ENCODE data around the gene RNF31.

The RNF31 gene

GRCh38 chr14:24155100-24155499, 7.8 kb downstream of the RNF31 start:
- Histone ChIP-seq H3K4me1 (ENCODE audit: insufficient read depth, low read length) (no peaks in the 10 kb centered on the region), H3K36me3 (ENCODE audit: insufficient read depth, low read length) (peaks cover 66% of the 10 kb centered on the region), H3K27ac (ENCODE audit: low read depth, low read length) (no peak overlapping the region), H3K4me3 (ENCODE audit: low read depth in 1 of 2, low read length in 2 of 2) (no peak overlapping the region), H3K9me3 (ENCODE audit: low read length) (no peaks in the 10 kb centered on the region), H3K9ac (ENCODE audit: low read length) (no peak overlapping the region), H3K27me3 (ENCODE audit: control insufficient read depth in 1 of 2, insufficient read depth in 2 of 2, low read length in 2 of 2) (no peaks in the 10 kb centered on the region)

GRCh38 chr14:24156840-24157239, 9.5 kb downstream of the RNF31 start:
- Histone ChIP-seq H3K9me3 (ENCODE audit: low read length) (no peaks in the 10 kb centered on the region), H3K27me3 (ENCODE audit: control insufficient read depth in 1 of 2, insufficient read depth in 2 of 2, low read length in 2 of 2) (no peaks in the 10 kb centered on the region), H3K36me3 (ENCODE audit: insufficient read depth, low read length) (peaks cover 57% of the 10 kb centered on the region), H3K27ac (ENCODE audit: low read depth, low read length) (no peak overlapping the region), H3K9ac (ENCODE audit: low read length) (no peak overlapping the region), H3K4me1 (ENCODE audit: insufficient read depth, low read length) (peaks cover 9% of the 10 kb centered on the region), H3K4me3 (ENCODE audit: low read depth in 1 of 2, low read length in 2 of 2) (no peak overlapping the region)

DNA sequence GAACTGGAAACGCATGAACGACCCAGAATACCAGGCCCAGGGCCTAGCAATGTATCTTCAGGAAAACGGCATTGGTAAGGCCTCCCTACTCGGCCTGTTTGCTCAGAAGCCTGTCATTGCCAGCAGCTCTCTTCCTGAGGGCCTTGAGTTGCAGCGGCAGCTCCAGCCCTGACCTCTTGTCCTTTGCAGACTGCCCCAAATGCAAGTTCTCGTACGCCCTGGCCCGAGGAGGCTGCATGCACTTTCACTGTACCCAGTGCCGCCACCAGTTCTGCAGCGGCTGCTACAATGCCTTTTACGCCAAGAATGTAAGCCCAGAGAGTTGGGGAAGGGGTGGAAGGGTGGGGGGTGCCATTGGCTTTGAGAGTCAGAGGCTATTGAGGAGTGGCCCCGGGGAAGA, 10.0 kb downstream of the RNF31 start:
- Histone ChIP-seq H3K9ac (ENCODE audit: low read length) (no peak overlapping the region), H3K36me3 (ENCODE audit: insufficient read depth, low read length) (peaks cover 53% of the 10 kb centered on the region), H3K27me3 (ENCODE audit: control insufficient read depth in 1 of 2, insufficient read depth in 2 of 2, low read length in 2 of 2) (no peaks in the 10 kb centered on the region), H3K27ac (ENCODE audit: low read depth, low read length) (no peak overlapping the region), H3K4me1 (ENCODE audit: insufficient read depth, low read length) (peaks cover 14% of the 10 kb centered on the region), H3K4me3 (ENCODE audit: low read depth in 1 of 2, low read length in 2 of 2) (no peak overlapping the region), H3K9me3 (ENCODE audit: low read length) (no peaks in the 10 kb centered on the region)

GRCh38 chr14:24159777-24160498, 12.6 kb downstream of the RNF31 start:
- Histone ChIP-seq H3K36me3 (ENCODE audit: insufficient read depth, low read length) (peaks cover 65% of the 10 kb centered on the region), H3K4me1 (ENCODE audit: insufficient read depth, low read length) (peaks cover 26% of the 10 kb centered on the region), H3K9ac (ENCODE audit: low read length) (no peak overlapping the region), H3K9me3 (ENCODE audit: low read length) (no peaks in the 10 kb centered on the region), H3K27me3 (ENCODE audit: control insufficient read depth in 1 of 2, insufficient read depth in 2 of 2, low read length in 2 of 2) (no peaks in the 10 kb centered on the region), H3K27ac (ENCODE audit: low read depth, low read length) (peak overlapping the region; percentile 94), H3K4me3 (ENCODE audit: low read depth in 1 of 2, low read length in 2 of 2) (no peak overlapping the region)

- Histone ChIP-seq H3K36me3 (ENCODE audit: insufficient read depth, low read length) (peaks cover 65% of the 10 kb centered on the region), H3K27ac (ENCODE audit: low read depth, low read length) (peak overlapping the region; percentile 94), H3K9ac (ENCODE audit: low read length) (peak overlapping the region; percentile 91), H3K9me3 (ENCODE audit: low read length) (no peaks in the 10 kb centered on the region), H3K4me1 (ENCODE audit: insufficient read depth, low read length) (peaks cover 26% of the 10 kb centered on the region), H3K27me3 (ENCODE audit: control insufficient read depth in 1 of 2, insufficient read depth in 2 of 2, low read length in 2 of 2) (no peaks in the 10 kb centered on the region), H3K4me3 (ENCODE audit: low read depth in 1 of 2, low read length in 2 of 2) (no peak overlapping the region)
These were observed 13.2 kb downstream of the RNF31 start for GRCh38 chr14:24160499-24160849.

GRCh38 chr14:24160850-24161804, 13.8 kb downstream of the RNF31 start, which contains the start of gene IRF9:
TSS of gene IRF9 (plus strand) at chr14:24161265. CDS start at chr14:24162145, 880 bp downstream.
- Histone ChIP-seq H3K9me3 (ENCODE audit: low read length) (no peaks in the 10 kb centered on the region), H3K36me3 (ENCODE audit: insufficient read depth, low read length) (peaks cover 66% of the 10 kb centered on the region), H3K27me3 (ENCODE audit: control insufficient read depth in 1 of 2, insufficient read depth in 2 of 2, low read length in 2 of 2) (no peaks in the 10 kb centered on the region), H3K27ac (ENCODE audit: low read depth, low read length) (peak within 1 kb of the TSS; percentile 94), H3K4me3 (ENCODE audit: low read depth in 1 of 2, low read length in 2 of 2) (peak within 1 kb of the TSS; percentile 78 to 93), H3K9ac (ENCODE audit: low read length) (peak within 1 kb of the TSS; percentile 91), H3K4me1 (ENCODE audit: insufficient read depth, low read length) (peaks cover 26% of the 10 kb centered on the region)

DNA sequence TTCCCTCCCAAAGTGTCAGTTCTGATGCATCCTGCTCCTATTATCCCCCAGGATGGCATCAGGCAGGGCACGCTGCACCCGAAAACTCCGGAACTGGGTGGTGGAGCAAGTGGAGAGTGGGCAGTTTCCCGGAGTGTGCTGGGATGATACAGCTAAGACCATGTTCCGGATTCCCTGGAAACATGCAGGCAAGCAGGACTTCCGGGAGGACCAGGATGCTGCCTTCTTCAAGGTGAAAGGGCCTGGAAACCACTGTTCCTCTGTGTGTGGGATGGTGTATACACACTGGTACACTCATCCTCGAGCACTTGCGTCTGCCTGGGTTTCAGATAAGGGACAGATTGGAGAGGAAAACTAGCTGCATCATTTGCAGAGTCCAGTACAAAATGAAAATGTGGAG, 14.8 kb downstream of the RNF31 start:
- Histone ChIP-seq H3K27me3 (ENCODE audit: control insufficient read depth in 1 of 2, insufficient read depth in 2 of 2, low read length in 2 of 2) (no peaks in the 10 kb centered on the region), H3K9me3 (ENCODE audit: low read length) (no peaks in the 10 kb centered on the region), H3K36me3 (ENCODE audit: insufficient read depth, low read length) (peaks cover 69% of the 10 kb centered on the region), H3K4me3 (ENCODE audit: low read depth in 1 of 2, low read length in 2 of 2) (peak overlapping the region; percentile 78 to 93), H3K4me1 (ENCODE audit: insufficient read depth, low read length) (peaks cover 26% of the 10 kb centered on the region), H3K27ac (ENCODE audit: low read depth, low read length) (peak overlapping the region; percentile 94), H3K9ac (ENCODE audit: low read length) (peak overlapping the region; percentile 91)

- no peaks in the 10 kb centered on the region for H3K9me3 ChIP-seq (ENCODE audit: low read length)
- no peak overlapping the region for H3K9ac ChIP-seq (ENCODE audit: low read length)
- no peak overlapping the region for H3K27ac ChIP-seq (ENCODE audit: low read depth, low read length)
- peaks cover 54% of the 10 kb centered on the region for H3K36me3 ChIP-seq (ENCODE audit: insufficient read depth, low read length)
- H3K4me3 ChIP-seq (ENCODE audit: low read depth in 1 of 2, low read length in 2 of 2): no peak overlapping the region
- H3K4me1 ChIP-seq (ENCODE audit: insufficient read depth, low read length): peaks cover 26% of the 10 kb centered on the region
- H3K27me3 ChIP-seq (ENCODE audit: control insufficient read depth in 1 of 2, insufficient read depth in 2 of 2, low read length in 2 of 2): no peaks in the 10 kb centered on the region
These were observed 17.3 kb downstream of the RNF31 start for GRCh38 chr14:24164518-24164991.

- Histone ChIP-seq H3K9me3 (ENCODE audit: low read length) (no peaks in the 10 kb centered on the region), H3K27me3 (ENCODE audit: control insufficient read depth in 1 of 2, insufficient read depth in 2 of 2, low read length in 2 of 2) (no peaks in the 10 kb centered on the region), H3K4me1 (ENCODE audit: insufficient read depth, low read length) (peaks cover 21% of the 10 kb centered on the region), H3K4me3 (ENCODE audit: low read depth in 1 of 2, low read length in 2 of 2) (no peak overlapping the region), H3K9ac (ENCODE audit: low read length) (no peak overlapping the region), H3K36me3 (ENCODE audit: insufficient read depth, low read length) (peaks cover 42% of the 10 kb centered on the region), H3K27ac (ENCODE audit: low read depth, low read length) (no peak overlapping the region)
These were observed 18.5 kb downstream of the RNF31 start for GRCh38 chr14:24165785-24166184.

- Histone ChIP-seq H3K4me1 (ENCODE audit: insufficient read depth, low read length) (peaks cover 9% of the 10 kb centered on the region), H3K36me3 (ENCODE audit: insufficient read depth, low read length) (peaks cover 42% of the 10 kb centered on the region)
These were observed 20.3 kb downstream of the RNF31 start for GRCh38 chr14:24167469-24168114.

More at GRCh38 chr14:24167469-24168114, 20.3 kb downstream of the RNF31 start:
- Histone ChIP-seq H3K27me3 (ENCODE audit: control insufficient read depth in 1 of 2, insufficient read depth in 2 of 2, low read length in 2 of 2) (no peaks in the 10 kb centered on the region), H3K4me3 (ENCODE audit: low read depth in 1 of 2, low read length in 2 of 2) (no peak overlapping the region), H3K27ac (ENCODE audit: low read depth, low read length) (no peak overlapping the region), H3K9ac (ENCODE audit: low read length) (no peak overlapping the region), H3K9me3 (ENCODE audit: low read length) (no peaks in the 10 kb centered on the region)

Measured in muscle layer of colon (tissue), 2 donors.